IPS-18c (cell line): ENCODE measurements around the gene ZMPSTE24.

Experiments used
- H3K4me3 ChIP-seq: 2 replicates; pipeline ENCODE4 v1.7.0; 2013; ENCODE audit warnings: low read depth, mild to moderate bottlenecking, low read length, moderate library complexity; ENCODE audit not compliant: insufficient read depth
- H3K9me3 ChIP-seq: one replicate; pipeline ENCODE4 v1.6.1; 2013; ENCODE audit warnings: mild to moderate bottlenecking, low read length, moderate library complexity; ENCODE audit not compliant: control insufficient read depth, insufficient read depth

ZMPSTE24 gene

GRCh38 chr1:40252601-40253000 is 5.4 kb upstream of the ZMPSTE24 start:
- H3K4me3 ChIP-seq, result no peak overlapping the region
- H3K9me3 ChIP-seq, result no peaks in the 10 kb centered on the region

DNA sequence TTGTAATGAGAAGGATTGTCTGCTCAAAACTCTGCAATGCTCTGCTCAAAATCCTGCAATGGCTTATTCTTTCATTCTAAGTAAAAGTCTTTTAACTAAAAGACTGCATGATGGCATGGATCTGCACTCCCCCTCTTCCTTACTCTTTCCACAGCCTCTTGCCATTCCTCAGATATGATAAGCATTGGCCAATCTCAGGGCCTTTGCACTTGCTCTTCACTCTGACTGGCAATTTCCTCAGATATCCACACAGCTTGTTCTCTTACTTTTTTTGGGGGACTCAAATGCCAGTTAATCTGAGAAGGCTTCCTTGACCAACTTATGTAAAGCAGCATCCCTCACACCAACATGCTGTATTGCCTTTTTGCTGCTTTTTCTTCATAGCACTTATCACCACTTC is 2.8 kb upstream of the ZMPSTE24 start:
- Histone ChIP-seq H3K9me3 (no peaks in the 10 kb centered on the region), H3K4me3 (no peak overlapping the region)

- no peaks in the 10 kb centered on the region for H3K9me3 ChIP-seq
- peak overlapping the region; percentile 72; the same call in 1 of the 2 replicates for H3K4me3 ChIP-seq
Measured at GRCh38 chr1:40256401-40257084, 1.5 kb upstream of the ZMPSTE24 start.

- peak overlapping the region; percentile 72 for H3K4me3 ChIP-seq
- no peaks in the 10 kb centered on the region for H3K9me3 ChIP-seq
Measured at GRCh38 chr1:40257313-40257687, 736 bp upstream of the ZMPSTE24 start.

GRCh38 chr1:40258445-40258769 is 371 bp downstream of the ZMPSTE24 start:
- no peaks in the 10 kb centered on the region for H3K9me3 ChIP-seq

DNA sequence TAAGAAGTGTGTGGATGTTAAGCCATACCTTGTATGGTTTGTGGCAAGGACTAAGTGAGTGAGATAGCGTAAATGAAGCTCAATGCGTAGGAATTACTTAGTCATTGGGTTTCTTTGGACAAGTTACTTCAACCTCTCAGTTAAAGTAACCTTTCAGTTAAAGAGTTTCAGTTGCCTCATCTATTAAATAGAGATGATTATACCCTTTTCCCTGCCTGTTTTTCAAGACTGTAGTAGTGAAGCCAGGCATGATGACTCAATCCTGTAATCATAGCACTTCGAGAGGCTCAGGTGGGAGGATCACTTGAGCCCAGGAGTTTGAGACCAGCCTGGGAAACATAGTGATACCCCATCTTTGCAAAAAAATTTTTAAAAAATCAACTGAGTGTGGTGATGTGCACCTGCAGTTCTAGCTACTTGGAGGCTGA is 6.3 kb downstream of the ZMPSTE24 start:
- Histone ChIP-seq H3K4me3 (no peak overlapping the region), H3K9me3 (no peaks in the 10 kb centered on the region)

More at GRCh38 chr1:40258445-40258769, 371 bp downstream of the ZMPSTE24 start:
- H3K4me3 ChIP-seq, result peak overlapping the region; percentile 94

GRCh38 chr1:40265298-40265697 is 7.3 kb downstream of the ZMPSTE24 start:
- H3K4me3 ChIP-seq, result no peak overlapping the region
- no peaks in the 10 kb centered on the region for H3K9me3 ChIP-seq

DNA sequence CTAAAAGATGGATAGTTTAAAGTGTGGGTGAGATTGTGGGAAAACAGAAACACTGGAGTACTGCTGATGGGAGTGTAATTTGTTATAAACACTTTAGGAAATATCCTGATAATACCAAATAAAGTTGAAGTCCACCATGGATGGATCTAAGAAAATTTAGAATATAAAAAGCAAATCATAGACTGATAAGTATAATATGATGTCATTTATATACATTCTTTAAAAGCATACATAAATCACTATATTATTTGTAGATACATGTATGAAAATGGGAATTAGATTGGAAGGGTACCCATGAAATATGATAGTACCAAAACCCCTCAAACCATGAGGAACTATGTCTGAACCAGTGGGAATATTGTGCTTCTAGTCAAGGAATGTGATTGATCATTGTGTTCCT is 7.9 kb downstream of the ZMPSTE24 start:
- no peak overlapping the region for H3K4me3 ChIP-seq

DNA sequence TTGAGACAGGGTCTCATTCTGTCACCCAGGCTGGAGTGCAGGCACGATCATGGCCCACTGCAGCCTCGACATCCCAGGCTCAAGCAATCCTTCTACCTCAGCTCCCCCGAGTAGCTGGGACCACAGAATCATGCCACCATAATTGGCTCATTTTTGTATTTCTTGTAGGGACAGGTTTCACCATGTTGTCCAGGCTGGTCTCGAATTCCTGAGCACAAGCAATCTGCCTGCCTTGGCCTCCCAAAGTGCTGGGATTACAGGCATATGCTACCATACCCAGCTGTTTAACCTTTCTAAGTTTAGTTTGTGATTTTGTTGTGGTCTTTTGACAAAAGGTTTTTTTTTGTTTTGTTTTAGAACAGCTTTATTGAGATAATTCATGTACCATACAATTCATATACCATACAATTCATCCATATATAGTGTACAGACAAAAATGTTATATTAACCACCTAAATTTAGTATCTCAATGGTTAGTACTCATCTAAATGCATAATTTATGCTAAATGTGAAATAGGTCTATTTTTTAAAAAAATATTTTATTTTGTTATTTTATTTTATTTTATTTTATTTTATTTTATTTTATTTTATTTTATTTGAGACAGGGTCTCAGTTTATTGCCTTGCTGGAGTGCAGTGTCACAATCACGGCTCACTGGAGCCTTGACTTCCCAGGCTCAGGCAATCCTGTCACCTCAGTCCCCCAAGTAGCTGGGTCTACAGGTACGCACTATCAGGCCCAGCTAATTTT is 8.9 kb downstream of the ZMPSTE24 start:
- H3K9me3 ChIP-seq, result no peaks in the 10 kb centered on the region
- no peak overlapping the region for H3K4me3 ChIP-seq

More for the DNA sequence above, 7.9 kb downstream of the ZMPSTE24 start:
- H3K9me3 ChIP-seq, result no peaks in the 10 kb centered on the region

- Histone ChIP-seq H3K9me3 (no peaks in the 10 kb centered on the region), H3K4me3 (no peak overlapping the region)
Measured at GRCh38 chr1:40267767-40268187, 9.7 kb downstream of the ZMPSTE24 start.

DNA sequence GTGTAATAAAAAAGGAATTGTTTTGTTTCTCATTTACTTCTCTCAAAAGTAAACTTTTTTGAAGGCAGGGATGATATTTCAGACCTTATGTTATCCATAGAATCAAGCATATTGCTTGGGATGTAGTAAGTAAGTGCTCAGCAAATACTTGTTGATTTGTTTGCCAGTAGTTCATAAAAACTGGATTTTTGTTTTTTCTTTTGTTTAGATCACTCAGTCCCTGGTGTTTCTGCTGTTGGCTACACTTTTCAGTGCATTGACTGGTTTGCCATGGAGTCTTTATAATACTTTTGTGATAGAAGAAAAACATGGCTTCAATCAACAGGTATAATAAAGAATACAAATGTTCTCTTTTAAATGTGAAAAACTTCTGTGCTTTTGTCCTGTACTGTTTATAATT is 10.2 kb downstream of the ZMPSTE24 start:
- H3K9me3 ChIP-seq, result no peaks in the 10 kb centered on the region
- no peak overlapping the region for H3K4me3 ChIP-seq

DNA sequence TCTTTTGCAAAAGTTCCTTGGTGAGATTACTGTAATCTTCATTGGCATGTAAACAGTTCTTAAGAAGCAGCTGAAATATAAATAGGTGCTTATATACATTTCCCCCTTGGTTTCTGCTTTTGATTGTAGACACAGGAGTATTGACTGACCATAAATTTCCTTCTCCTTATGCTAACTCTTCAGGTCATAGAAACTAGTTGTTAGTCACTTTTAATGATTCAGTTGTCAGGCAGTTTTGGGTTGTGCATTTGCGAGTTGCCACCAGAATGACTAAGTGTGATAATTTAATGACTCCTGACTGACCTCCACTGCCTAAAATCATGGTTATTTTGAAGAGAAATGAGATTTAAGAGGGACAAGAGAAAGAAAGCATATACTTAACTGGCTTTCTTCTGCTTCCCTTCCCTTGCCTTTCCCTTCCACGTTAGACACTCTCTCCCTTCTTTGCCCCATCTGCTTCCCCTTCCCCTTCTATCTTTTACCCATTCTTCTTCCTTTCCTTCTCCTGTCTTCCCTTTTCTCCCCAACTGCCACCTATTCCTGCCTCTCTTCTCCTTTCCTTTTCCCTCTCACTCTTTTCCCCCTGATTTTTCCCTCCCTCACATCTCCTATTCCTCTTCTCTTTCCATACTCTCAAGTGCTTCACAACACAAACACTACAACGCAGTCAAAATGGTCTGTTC is 12.3 kb downstream of the ZMPSTE24 start:
- H3K4me3 ChIP-seq, result no peak overlapping the region
- no peaks in the 10 kb centered on the region for H3K9me3 ChIP-seq

DNA sequence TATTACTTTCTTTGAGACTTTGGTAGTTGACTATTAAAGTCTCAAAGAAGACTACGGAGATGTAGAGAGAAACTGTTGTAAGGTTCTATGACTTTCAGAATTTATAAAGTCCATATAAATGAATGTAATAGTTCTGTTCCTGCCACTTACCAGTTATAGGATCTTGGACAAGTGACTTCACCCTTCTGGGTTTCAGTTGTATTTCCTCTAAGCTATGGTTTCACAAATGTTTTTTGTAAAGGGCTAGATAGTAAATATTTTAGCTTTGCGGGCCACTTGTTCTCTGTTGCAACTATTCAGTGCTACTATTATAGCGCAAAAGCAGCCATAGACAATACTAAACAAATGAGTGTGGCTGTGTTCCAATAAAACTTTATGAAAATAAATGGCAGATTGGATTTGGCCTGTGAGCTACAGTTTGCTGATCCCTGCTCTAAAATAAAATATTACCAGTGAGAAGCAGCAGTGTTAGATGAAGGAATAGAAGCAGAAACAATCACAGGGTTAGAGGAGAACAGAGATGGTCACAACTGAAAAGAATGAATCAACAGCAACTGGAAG is 14.7 kb downstream of the ZMPSTE24 start:
- H3K4me3 ChIP-seq, result no peak overlapping the region

DNA sequence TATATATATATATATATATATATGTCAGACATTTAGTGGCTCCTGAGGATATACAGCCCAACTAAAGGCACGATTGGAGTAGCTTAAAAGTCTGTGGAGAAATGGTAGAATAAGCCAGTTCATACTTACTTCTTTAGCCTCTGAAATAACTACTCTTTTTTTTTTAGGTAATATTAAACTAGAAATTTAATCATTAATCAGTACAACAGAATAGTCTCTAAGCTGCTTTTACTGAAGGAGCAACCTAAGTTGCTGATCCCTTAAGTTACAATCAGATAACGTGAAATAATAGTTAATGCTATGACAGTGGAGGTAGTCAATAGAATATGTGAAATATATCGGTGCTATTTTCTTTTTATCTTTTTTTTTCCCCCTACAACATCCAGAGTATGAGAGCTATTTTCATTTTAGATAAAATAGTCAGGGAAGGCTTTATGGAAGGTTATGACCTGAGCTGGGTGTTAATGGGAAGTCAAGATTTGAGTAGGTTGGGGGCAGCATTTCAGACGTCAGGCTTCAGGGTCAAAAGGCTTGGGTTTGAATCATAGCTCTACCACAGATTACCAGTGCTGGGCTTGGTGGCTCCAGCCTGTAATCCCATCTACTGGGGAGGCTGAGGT is 15.6 kb downstream of the ZMPSTE24 start:
- H3K4me3 ChIP-seq, result no peak overlapping the region

More for the DNA sequence above, 14.7 kb downstream of the ZMPSTE24 start:
- H3K9me3 ChIP-seq, result no peaks in the 10 kb centered on the region

GRCh38 chr1:40274331-40274730 is 16.3 kb downstream of the ZMPSTE24 start:
- H3K9me3 ChIP-seq, result no peaks in the 10 kb centered on the region

More for the DNA sequence above, 15.6 kb downstream of the ZMPSTE24 start:
- no peaks in the 10 kb centered on the region for H3K9me3 ChIP-seq

DNA sequence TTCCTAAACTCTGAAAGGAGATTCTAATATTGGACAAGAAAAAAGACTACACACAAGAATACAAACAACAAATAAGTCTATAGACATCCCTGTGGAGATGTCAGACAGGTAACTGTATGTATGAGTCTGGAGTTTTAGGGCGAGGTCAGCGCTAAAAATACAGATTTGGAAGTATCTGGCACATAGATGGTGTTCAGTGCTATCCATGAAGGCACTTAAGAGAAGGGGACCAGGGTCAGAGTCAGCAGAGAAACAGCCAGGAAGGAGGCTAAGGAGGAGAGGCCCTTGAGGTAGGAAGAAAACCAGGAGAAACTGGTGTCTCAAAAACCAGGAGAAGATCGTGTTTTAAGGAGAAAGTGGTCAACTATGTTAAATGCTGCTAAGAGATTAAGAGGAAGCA is 18.1 kb downstream of the ZMPSTE24 start:
- no peak overlapping the region for H3K4me3 ChIP-seq
- H3K9me3 ChIP-seq, result no peaks in the 10 kb centered on the region

More at GRCh38 chr1:40274331-40274730, 16.3 kb downstream of the ZMPSTE24 start:
- H3K4me3 ChIP-seq, result no peak overlapping the region

GRCh38 chr1:40281853-40282252 is 23.8 kb downstream of the ZMPSTE24 start:
- no peaks in the 10 kb centered on the region for H3K9me3 ChIP-seq
- no peak overlapping the region for H3K4me3 ChIP-seq
